AML-193 (cell line): ENCODE measurements around the gene RGMB.

ENCODE experiments used
- DNase-seq, 2 experiments: peaks; one replicate each; lab custom pipeline; 2025; lab: John Stamatoyannopoulos, UW

RGMB gene

DNA sequence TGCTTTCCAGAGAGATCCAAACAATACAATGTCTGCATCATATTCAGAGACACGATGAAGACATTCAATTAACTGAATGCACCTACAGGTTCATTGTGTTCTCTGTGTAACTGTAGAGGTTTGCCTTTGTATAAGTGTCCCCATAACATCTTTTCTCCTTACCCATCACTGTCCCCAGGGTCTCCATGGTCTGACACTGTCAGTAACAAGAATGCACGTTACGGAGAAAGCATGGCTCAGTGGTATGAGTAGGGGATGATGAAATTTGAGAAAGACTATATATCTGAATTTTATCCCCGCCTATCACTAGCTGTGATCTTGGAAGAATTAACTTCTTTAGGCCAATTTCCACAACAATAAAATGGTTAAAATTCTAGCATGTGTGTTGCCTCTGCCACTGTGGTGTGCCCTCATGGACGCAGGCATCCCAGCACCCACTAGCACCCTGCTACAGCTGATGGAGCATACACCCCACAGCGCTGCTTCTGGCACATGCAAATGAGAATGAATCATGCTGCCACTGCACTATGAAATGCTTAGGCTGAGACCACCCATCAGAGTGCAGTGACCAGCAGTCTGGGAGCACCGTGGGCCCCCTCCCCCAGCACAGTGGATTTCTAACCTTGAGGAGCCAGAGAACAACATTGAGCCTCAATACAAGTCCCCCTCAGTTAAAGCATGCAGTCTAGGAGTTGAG is 54.3 kb downstream of the RGMB start:
- no peak for DNase-seq

DNA sequence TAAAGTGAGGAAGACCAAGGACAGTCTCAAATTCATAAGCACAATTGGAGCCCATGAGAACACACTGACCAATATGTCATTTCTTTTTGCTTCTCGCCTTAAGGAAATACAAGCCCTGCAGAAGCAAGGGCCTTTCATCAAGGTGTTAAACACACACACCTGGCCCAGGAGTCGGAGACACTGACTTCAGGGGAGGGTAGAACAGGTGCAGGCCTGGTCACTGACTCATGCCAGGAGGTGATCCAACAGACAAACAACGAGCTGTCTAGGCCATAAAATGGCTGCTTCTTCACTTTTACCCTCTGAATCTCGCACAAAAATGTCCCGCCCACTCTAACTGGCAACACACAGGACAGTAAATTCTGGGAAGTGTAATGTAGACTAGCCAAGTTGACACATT is 62.7 kb downstream of the RGMB start:
- DNase-seq: no peak

DNA sequence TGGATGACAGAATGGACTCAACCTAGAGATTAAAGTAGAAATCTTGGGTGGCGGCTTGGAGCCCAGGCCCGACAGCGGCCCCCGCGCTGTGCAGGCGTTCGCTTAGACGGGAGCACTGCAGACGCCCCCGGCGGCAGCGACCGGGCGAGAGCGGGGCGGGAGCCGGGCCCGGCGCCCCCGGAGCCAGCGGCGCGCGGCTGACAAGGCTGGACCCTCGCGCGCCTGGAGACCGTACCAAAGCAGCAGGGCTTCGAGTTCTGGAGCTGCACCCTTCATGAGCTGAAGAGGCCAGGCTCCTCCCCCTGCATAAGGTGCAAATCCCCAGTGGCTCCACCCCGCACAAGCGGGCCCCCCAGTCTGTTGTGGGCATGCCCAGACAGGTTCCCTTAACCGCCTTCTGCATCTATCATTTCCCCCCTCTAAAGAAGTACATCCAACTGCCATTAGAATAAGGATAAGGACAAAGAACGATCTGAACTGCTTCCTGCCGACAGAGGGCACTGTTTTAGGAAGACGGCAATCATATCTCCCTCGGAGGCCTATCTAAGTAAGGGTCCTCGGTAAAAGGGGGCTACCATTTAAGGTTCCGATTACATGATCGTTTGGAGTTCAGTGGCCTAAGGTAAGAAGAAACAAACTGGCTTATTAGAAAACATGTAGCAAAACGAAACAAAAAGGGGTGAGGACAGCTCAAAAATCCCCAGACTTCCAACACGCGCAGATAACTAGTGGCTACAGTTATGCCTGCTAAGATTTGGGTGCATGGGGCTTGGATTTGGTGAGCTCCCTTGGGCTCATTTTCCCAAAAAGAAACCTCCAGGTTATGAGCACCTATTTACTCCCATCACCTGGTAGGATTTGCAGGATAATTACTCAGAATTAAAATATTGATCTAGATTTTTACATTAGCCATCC is 66.3 kb downstream of the RGMB start:
- DNase-seq: no peak

DNA sequence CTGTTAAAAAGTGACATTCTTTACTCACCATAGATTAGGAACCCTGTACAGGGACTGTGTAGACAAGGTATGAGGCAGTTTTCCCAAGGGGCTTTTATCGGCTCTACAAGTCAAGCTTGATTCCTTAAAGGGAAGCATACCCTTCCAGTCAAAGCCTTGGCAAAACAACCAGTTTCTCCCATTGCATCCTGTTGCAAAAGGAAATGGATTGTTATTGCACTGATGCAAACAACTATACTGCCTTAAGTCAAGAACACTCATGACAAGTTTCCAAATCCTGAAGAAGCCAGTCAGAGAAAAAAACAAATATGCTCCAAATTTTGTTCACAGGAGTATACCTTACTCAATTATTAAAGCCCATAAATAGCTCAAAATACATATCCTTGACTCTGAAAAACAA is 67.5 kb downstream of the RGMB start:
- DNase-seq: no peak

DNA sequence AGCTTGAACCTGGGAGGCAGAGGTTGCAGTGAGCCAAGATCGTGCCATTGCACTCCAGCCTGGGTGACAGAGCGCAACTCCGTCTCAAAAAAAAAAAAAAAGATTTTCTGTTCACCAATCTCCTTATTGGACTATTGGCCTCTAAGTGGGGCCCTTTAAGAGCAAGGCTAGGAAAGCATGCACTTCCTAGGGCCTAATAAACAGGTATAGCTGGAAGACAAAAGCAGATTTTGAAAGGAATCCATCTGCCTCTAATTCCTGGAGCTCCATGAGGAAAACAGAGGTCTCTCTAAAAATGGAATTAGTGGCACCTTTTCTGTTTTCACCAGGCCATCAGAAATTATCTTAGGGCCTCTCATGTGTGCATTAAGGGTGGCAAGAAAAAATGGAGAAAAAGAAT is 70.0 kb downstream of the RGMB start:
- no peak for DNase-seq

- no peak for DNase-seq
Observed at GRCh38 chr5:98844865-98845264, 71.4 kb downstream of the RGMB start.

- no peak for DNase-seq
Observed at GRCh38 chr5:98845878-98846277, 72.4 kb downstream of the RGMB start.
